ENCODE results near the gene CCDC169.

CCDC169 gene

GRCh38 chr13:36219883-36220282 lies 77.7 kb downstream of the CCDC169 start:
- Histone ChIP-seq H3K9ac (no peak overlapping the region), H3K4me2 (ENCODE audit: low read length) (no peak overlapping the region), H3K27me3 (ENCODE audit: control insufficient read depth, insufficient read depth, low read length) (no peaks in the 10 kb centered on the region), H3K4me3 (ENCODE audit: low read depth, low read length) (no peak overlapping the region), H2AFZ (no peak overlapping the region), H3K9me3 (ENCODE audit: control insufficient read depth, low read length) (no peaks in the 10 kb centered on the region), H3K27ac (no peak overlapping the region), H3K4me1 (no peaks in the 10 kb centered on the region), H3K79me2 (no peaks in the 10 kb centered on the region), H3K36me3 (ENCODE audit: control insufficient read depth, insufficient read depth, low read length) (no peaks in the 10 kb centered on the region)
- no peak for TF ChIP-seq CTCF (IDR thresholded peaks at IDR 0.05)

- H3K9me3 ChIP-seq (ENCODE audit: control insufficient read depth, low read length), result no peaks in the 10 kb centered on the region
- H3K79me2 ChIP-seq, result no peaks in the 10 kb centered on the region
- no peaks in the 10 kb centered on the region for H3K4me1 ChIP-seq
- H2AFZ ChIP-seq, result no peak overlapping the region
- no peaks in the 10 kb centered on the region for H3K36me3 ChIP-seq (ENCODE audit: control insufficient read depth, insufficient read depth, low read length)
- no peaks in the 10 kb centered on the region for H3K27me3 ChIP-seq (ENCODE audit: control insufficient read depth, insufficient read depth, low read length)
- H3K4me3 ChIP-seq (ENCODE audit: low read depth, low read length), result no peak overlapping the region
- no peak overlapping the region for H3K9ac ChIP-seq
- H3K27ac ChIP-seq, result no peak overlapping the region
- H3K4me2 ChIP-seq (ENCODE audit: low read length), result no peak overlapping the region
- TF ChIP-seq CTCF (IDR thresholded peaks at IDR 0.05), result no peak
These were observed 80.2 kb downstream of the CCDC169 start for GRCh38 chr13:36217456-36217855.

- H3K4me3 ChIP-seq (ENCODE audit: low read depth, low read length), result no peak within 1 kb of the TSS
- H3K79me2 ChIP-seq, result no peaks in the 10 kb centered on the region
- no peaks in the 10 kb centered on the region for H3K9me3 ChIP-seq (ENCODE audit: control insufficient read depth, low read length)
- no peaks in the 10 kb centered on the region for H3K36me3 ChIP-seq (ENCODE audit: control insufficient read depth, insufficient read depth, low read length)
- no peak within 1 kb of the TSS for H3K9ac ChIP-seq
- no peaks in the 10 kb centered on the region for H3K4me1 ChIP-seq
- H2AFZ ChIP-seq, result no peak within 1 kb of the TSS
- TF ChIP-seq CTCF (IDR thresholded peaks at IDR 0.05), result no peak
- no peaks in the 10 kb centered on the region for H3K27me3 ChIP-seq (ENCODE audit: control insufficient read depth, insufficient read depth, low read length)
- H3K4me2 ChIP-seq (ENCODE audit: low read length), result no peak within 1 kb of the TSS
- no peak within 1 kb of the TSS for H3K27ac ChIP-seq
These were observed 83.3 kb downstream of the CCDC169 start, which contains the start of gene SOHLH2 for GRCh38 chr13:36214163-36214921. Gene SOHLH2 (minus strand): TSS chr13:36214556. CDS start chr13:36214526, 30 bp downstream.

- no peak for TF ChIP-seq CTCF (IDR thresholded peaks at IDR 0.05)
- Histone ChIP-seq H3K4me2 (ENCODE audit: low read length) (no peak overlapping the region), H3K27me3 (ENCODE audit: control insufficient read depth, insufficient read depth, low read length) (no peaks in the 10 kb centered on the region), H3K9ac (no peak overlapping the region), H3K4me3 (ENCODE audit: low read depth, low read length) (no peak overlapping the region), H3K36me3 (ENCODE audit: control insufficient read depth, insufficient read depth, low read length) (no peaks in the 10 kb centered on the region), H3K4me1 (no peaks in the 10 kb centered on the region), H3K79me2 (no peaks in the 10 kb centered on the region), H2AFZ (no peak overlapping the region), H3K9me3 (ENCODE audit: control insufficient read depth, low read length) (no peaks in the 10 kb centered on the region), H3K27ac (no peak overlapping the region)
These were observed 84.8 kb downstream of the CCDC169 start for GRCh38 chr13:36212789-36213188.

- no peak overlapping the region for H3K4me3 ChIP-seq (ENCODE audit: low read depth, low read length)
- H3K9me3 ChIP-seq (ENCODE audit: control insufficient read depth, low read length), result no peaks in the 10 kb centered on the region
- no peak overlapping the region for H2AFZ ChIP-seq
- H3K27me3 ChIP-seq (ENCODE audit: control insufficient read depth, insufficient read depth, low read length), result no peaks in the 10 kb centered on the region
- H3K27ac ChIP-seq, result no peak overlapping the region
- no peaks in the 10 kb centered on the region for H3K4me1 ChIP-seq
- no peaks in the 10 kb centered on the region for H3K36me3 ChIP-seq (ENCODE audit: control insufficient read depth, insufficient read depth, low read length)
- no peak overlapping the region for H3K4me2 ChIP-seq (ENCODE audit: low read length)
- no peak for TF ChIP-seq CTCF (IDR thresholded peaks at IDR 0.05)
- H3K9ac ChIP-seq, result no peak overlapping the region
- H3K79me2 ChIP-seq, result no peaks in the 10 kb centered on the region
These were observed 86.0 kb downstream of the CCDC169 start for GRCh38 chr13:36211567-36211966.
